Mesenchymal stem cell (in vitro differentiated cells and primary cell): ENCODE data around the gene ZNF507.

ENCODE experiments used
- DNase-seq: peaks from one replicate; pipeline ENCODE4 v3.0.0-alpha.2; 2013
- H2AFZ ChIP-seq: one replicate; pipeline ENCODE4 v1.6.1; 2013; ENCODE audit warnings: low read depth, mild to moderate bottlenecking, control low read depth, inconsistent platforms, low read length, moderate library complexity
- H2AK5ac ChIP-seq: 2 replicates; pipeline ENCODE4 v1.6.1; 2013; ENCODE audit warnings: low read length, moderate library complexity, mild to moderate bottlenecking, inconsistent platforms; ENCODE audit not compliant: severe bottlenecking
- H2BK120ac ChIP-seq: one replicate; pipeline ENCODE4 v1.6.1; 2013; ENCODE audit warnings: low read depth, mild to moderate bottlenecking, inconsistent platforms, low read length, moderate library complexity
- H2BK12ac ChIP-seq, 2 experiments: one replicate each; pipeline ENCODE4 v1.6.1; 2013; ENCODE audit warnings: inconsistent platforms in 2 of 2, low read length in 2 of 2, mild to moderate bottlenecking in 2 of 2, moderate library complexity in 2 of 2, control low read depth in 1 of 2
- H2BK15ac ChIP-seq: one replicate; pipeline ENCODE4 v1.6.1; 2013; ENCODE audit warnings: mild to moderate bottlenecking, low read depth, inconsistent platforms; ENCODE audit not compliant: poor library complexity, severe bottlenecking
- H2BK5ac ChIP-seq: 2 replicates; pipeline ENCODE4 v1.6.1; 2013; ENCODE audit warnings: low read depth, mild to moderate bottlenecking, low read length, control low read depth, inconsistent platforms; ENCODE audit not compliant: poor library complexity, severe bottlenecking
- H3K14ac ChIP-seq, 2 experiments: one replicate each; pipeline ENCODE4 v1.6.1; 2013; ENCODE audit warnings: inconsistent platforms in 2 of 2, low read length in 2 of 2, control low read depth in 1 of 2, mild to moderate bottlenecking in 1 of 2, moderate library complexity in 1 of 2
- H3K18ac ChIP-seq, 2 experiments: one replicate each; pipeline ENCODE4 v1.6.1; 2013; ENCODE audit warnings: inconsistent platforms in 2 of 2, low read length in 2 of 2, control low read depth in 1 of 2, low read depth in 1 of 2, mild to moderate bottlenecking in 1 of 2
- H3K23ac ChIP-seq, 2 experiments: one replicate each; pipeline ENCODE4 v1.6.1; 2013; ENCODE audit warnings: inconsistent platforms in 2 of 2, low read length in 2 of 2, mild to moderate bottlenecking in 2 of 2, moderate library complexity in 2 of 2, control low read depth in 1 of 2
- H3K27ac ChIP-seq: 2 replicates; pipeline ENCODE4 v1.5.1; 2013; ENCODE audit warnings: mild to moderate bottlenecking, moderate library complexity, low read length, control low read depth, inconsistent platforms; ENCODE audit not compliant: poor library complexity, severe bottlenecking
- H3K27me3 ChIP-seq, 2 experiments: 2 replicates each; pipeline versions ENCODE4 v1.6.1 to v1.7.0; 2013; ENCODE audit warnings: low read length in 2 of 2, mild to moderate bottlenecking in 2 of 2, moderate library complexity in 2 of 2, control low read depth in 1 of 2, inconsistent platforms in 1 of 2; ENCODE audit not compliant: control insufficient read depth in 1 of 2, insufficient read depth in 1 of 2
- H3K36me3 ChIP-seq, 2 experiments: 2 replicates each; pipeline versions ENCODE4 v1.6.1 to v1.7.0; 2013; ENCODE audit warnings: low read length in 2 of 2, control low read depth in 1 of 2, inconsistent platforms in 1 of 2, low read depth in 1 of 2, mild to moderate bottlenecking in 1 of 2; ENCODE audit not compliant: insufficient read depth in 2 of 2, control insufficient read depth in 1 of 2
- H3K4ac ChIP-seq, 2 experiments: one replicate each; pipeline ENCODE4 v1.6.1; 2013; ENCODE audit warnings: inconsistent platforms in 2 of 2, low read length in 2 of 2, mild to moderate bottlenecking in 2 of 2, moderate library complexity in 2 of 2, control low read depth in 1 of 2, low read depth in 1 of 2
- H3K4me1 ChIP-seq: 2 replicates; pipeline ENCODE4 v1.6.1; 2013; ENCODE audit warnings: low read depth, low read length, control low read depth; ENCODE audit not compliant: control insufficient read depth, insufficient read depth
- H3K4me2 ChIP-seq: 2 replicates; pipeline ENCODE4 v1.6.1; 2013; ENCODE audit warnings: low read length, mild to moderate bottlenecking, inconsistent platforms; ENCODE audit not compliant: poor library complexity, severe bottlenecking
- H3K4me3 ChIP-seq, 2 experiments: 2 replicates each; pipeline versions ENCODE4 v1.5.1 to v1.7.0; 2013; ENCODE audit warnings: low read length in 2 of 2, mild to moderate bottlenecking in 2 of 2, control low read depth in 1 of 2, low read depth in 1 of 2; ENCODE audit not compliant: insufficient read depth in 1 of 2
- H3K79me1 ChIP-seq: replicated peaks from 2 replicates; pipeline ENCODE4 v1.6.1; 2013; ENCODE audit warnings: mild to moderate bottlenecking, control low read depth, low read length, inconsistent platforms; ENCODE audit not compliant: poor library complexity, severe bottlenecking
- H3K9ac ChIP-seq: 2 replicates; pipeline ENCODE4 v1.7.0; 2013; ENCODE audit warnings: mild to moderate bottlenecking, low read length, moderate library complexity
- H3K9me3 ChIP-seq: 2 replicates; pipeline ENCODE4 v1.7.0; 2013; ENCODE audit warnings: mild to moderate bottlenecking, low read length; ENCODE audit not compliant: control insufficient read depth
- H4K8ac ChIP-seq: one replicate; pipeline ENCODE4 v1.6.1; 2013; ENCODE audit warnings: inconsistent platforms, mild to moderate bottlenecking, low read length, moderate library complexity
- H4K91ac ChIP-seq: one replicate; pipeline ENCODE4 v1.6.1; 2013; ENCODE audit warnings: mild to moderate bottlenecking, low read length, inconsistent platforms
- WGBS: methylation state at CpG from one replicate; pipeline ENCODE4 v1.1.7; 2013; ENCODE audit warnings: mixed read lengths; 5-methylcytosine and 5-hydroxymethylcytosine counted together

The ZNF507 gene

GRCh38 chr19:32362318-32362691 lies 16.9 kb downstream of the ZNF507 start:
- Histone ChIP-seq H2AK5ac (no peak overlapping the region), H3K4me1 (no peaks in the 10 kb centered on the region), H3K36me3 (peaks cover 7 to 93% of the 10 kb centered on the region in 2 experiments), H3K27me3 (no peaks in the 10 kb centered on the region), H2BK120ac (no peak overlapping the region), H3K27ac (no peak overlapping the region), H3K18ac (no peak overlapping the region), H3K4me2 (no peak overlapping the region), H2AFZ (no peak overlapping the region), H2BK5ac (no peak overlapping the region), H3K23ac (no peak overlapping the region), H3K9ac (no peak overlapping the region), H4K8ac (no peak overlapping the region), H3K79me1 (peaks cover 18% of the 10 kb centered on the region), H3K4me3 (no peak overlapping the region), H2BK12ac (no peak overlapping the region), H3K4ac (no peak overlapping the region), H3K14ac (no peak overlapping the region), H4K91ac (no peak overlapping the region), H3K9me3 (no peaks in the 10 kb centered on the region), H2BK15ac (no peak overlapping the region)
- 100% methylated on average over 4 of the region's 5 CpGs for WGBS
- DNase-seq, result no peak

- Histone ChIP-seq H2BK15ac (no peak overlapping the region), H3K36me3 (peaks cover 11 to 88% of the 10 kb centered on the region in 2 experiments), H3K4me2 (no peak overlapping the region), H3K27me3 (no peaks in the 10 kb centered on the region), H4K91ac (no peak overlapping the region), H3K79me1 (peaks cover 22% of the 10 kb centered on the region), H3K4ac (no peak overlapping the region), H2BK120ac (no peak overlapping the region), H2AFZ (no peak overlapping the region), H3K9me3 (no peaks in the 10 kb centered on the region), H3K14ac (no peak overlapping the region), H3K4me3 (no peak overlapping the region), H3K4me1 (no peaks in the 10 kb centered on the region), H2AK5ac (no peak overlapping the region), H3K27ac (no peak overlapping the region), H3K23ac (no peak overlapping the region), H4K8ac (no peak overlapping the region), H2BK5ac (no peak overlapping the region), H3K9ac (no peak overlapping the region), H3K18ac (no peak overlapping the region), H2BK12ac (no peak overlapping the region)
- peak; percentile 79 for DNase-seq
- WGBS, result 72% methylated on average over 2 of the region's 3 CpGs
These were observed 17.8 kb downstream of the ZNF507 start for GRCh38 chr19:32363175-32363574.

GRCh38 chr19:32363632-32364031 lies 18.2 kb downstream of the ZNF507 start:
- H3K79me1 ChIP-seq, result peaks cover 22% of the 10 kb centered on the region
- H2BK120ac ChIP-seq, result no peak overlapping the region
- no peaks in the 10 kb centered on the region for H3K27me3 ChIP-seq
- no peak overlapping the region for H4K8ac ChIP-seq
- WGBS, result 93% methylated on average over 3 of the region's 3 CpGs
- H3K14ac ChIP-seq, result no peak overlapping the region
- no peak overlapping the region for H4K91ac ChIP-seq
- no peak overlapping the region for H3K18ac ChIP-seq
- no peak overlapping the region for H3K4me3 ChIP-seq
- no peak overlapping the region for H3K4me2 ChIP-seq
- DNase-seq, result no peak
- H3K36me3 ChIP-seq, result peaks cover 12 to 83% of the 10 kb centered on the region in 2 experiments
- no peak overlapping the region for H2BK12ac ChIP-seq
- H2BK15ac ChIP-seq, result no peak overlapping the region
- no peaks in the 10 kb centered on the region for H3K4me1 ChIP-seq
- H2AK5ac ChIP-seq, result no peak overlapping the region
- no peaks in the 10 kb centered on the region for H3K9me3 ChIP-seq
- H3K4ac ChIP-seq, result no peak overlapping the region
- H3K9ac ChIP-seq, result no peak overlapping the region
- H2AFZ ChIP-seq, result no peak overlapping the region
- H3K23ac ChIP-seq, result no peak overlapping the region
- no peak overlapping the region for H2BK5ac ChIP-seq
- no peak overlapping the region for H3K27ac ChIP-seq

GRCh38 chr19:32364040-32364439 lies 18.6 kb downstream of the ZNF507 start:
- H3K14ac ChIP-seq, result no peak overlapping the region
- H2BK120ac ChIP-seq, result no peak overlapping the region
- H3K4me1 ChIP-seq, result no peaks in the 10 kb centered on the region
- H4K8ac ChIP-seq, result no peak overlapping the region
- H3K4me2 ChIP-seq, result no peak overlapping the region
- no peak overlapping the region for H2BK15ac ChIP-seq
- H3K36me3 ChIP-seq, result peaks cover 12 to 83% of the 10 kb centered on the region in 2 experiments
- H2BK12ac ChIP-seq, result no peak overlapping the region
- H3K18ac ChIP-seq, result no peak overlapping the region
- H2BK5ac ChIP-seq, result no peak overlapping the region
- no peak overlapping the region for H3K23ac ChIP-seq
- no peaks in the 10 kb centered on the region for H3K27me3 ChIP-seq
- H4K91ac ChIP-seq, result no peak overlapping the region
- DNase-seq, result no peak
- 78% methylated on average over 1 of the region's 1 CpG for WGBS
- no peak overlapping the region for H2AFZ ChIP-seq
- H3K9me3 ChIP-seq, result no peaks in the 10 kb centered on the region
- no peak overlapping the region for H3K9ac ChIP-seq
- H2AK5ac ChIP-seq, result no peak overlapping the region
- H3K4ac ChIP-seq, result no peak overlapping the region
- H3K4me3 ChIP-seq, result no peak overlapping the region
- H3K79me1 ChIP-seq, result peaks cover 23% of the 10 kb centered on the region
- no peak overlapping the region for H3K27ac ChIP-seq
